K562 (cell line): ENCODE results near the gene PPP1R12C. TPM values are rescaled to one million over a fixed set of nuclear protein-coding genes. Genes with fewer than 3 reads are reported as not detected.

Experiments
- CTCFL ChIP-seq: IDR thresholded peaks from 2 replicates; pipeline ENCODE4 v1.6.1; 2011; ENCODE audit warnings: borderline replicate concordance, low read depth, mild to moderate bottlenecking, moderate library complexity, low read length; ENCODE audit not compliant: insufficient read depth, poor library complexity, severe bottlenecking
- HCFC1 ChIP-seq: IDR thresholded peaks from 2 replicates; pipeline ENCODE4 v1.6.1; 2012; ENCODE audit warnings: low read depth, low read length, improper control_type of control experiment
- HNRNPH1 ChIP-seq: fragments of 200-400 bp; formaldehyde crosslinking; optimal IDR thresholded peaks from 2 replicates; pipeline ENCODE3; 2017; ENCODE audit warnings: low read depth, mild to moderate bottlenecking, low read length, moderate library complexity
- KAT8 ChIP-seq: fragments of 450-650 bp; IDR thresholded peaks from 2 replicates; pipeline ENCODE4 v1.6.1; 2016; ENCODE audit warnings: low read depth, mild to moderate bottlenecking
- LCOR ChIP-seq: sonication (generic); formaldehyde crosslinking; IDR thresholded peaks from 2 replicates; pipeline ENCODE4 v1.8.0; 2022; ENCODE audit warnings: mild to moderate bottlenecking, missing genetic modification reagents
- MAFF ChIP-seq: IDR thresholded peaks from 2 replicates; pipeline ENCODE4 v1.6.1; 2012; ENCODE audit warnings: low read length, improper control_type of control experiment
- MIER1 ChIP-seq: fragments of 450-650 bp; IDR thresholded peaks from 2 replicates; pipeline ENCODE4 v1.6.1; 2016; ENCODE audit warnings: antibody characterized with exemption, mild to moderate bottlenecking, low read depth
- PTRF ChIP-seq: fragments of 450-650 bp; IDR thresholded peaks from 2 replicates; pipeline ENCODE4 v1.6.1; 2016; ENCODE audit warnings: mild to moderate bottlenecking, missing genetic modification characterization, missing compliant biosample characterization
- RCOR1 ChIP-seq, 2 experiments: IDR thresholded peaks; 2 replicates each; pipeline ENCODE4 v1.6.1; 2012; ENCODE audit warnings: low read depth in 2 of 2, low read length in 2 of 2, borderline replicate concordance in 1 of 2, improper control_type of control experiment in 1 of 2
- REST ChIP-seq, 2 experiments: fragments of 450-650 bp; formaldehyde crosslinking in 1 of 2; IDR thresholded peaks; 2 replicates each; pipeline versions ENCODE4 v1.4.0 to v1.6.1; 2014 to 2020; ENCODE audit warnings: mild to moderate bottlenecking in 2 of 2, borderline replicate concordance in 1 of 2, low read depth in 1 of 2
- TCF7L2 ChIP-seq: fragments of 150-350 bp; IDR thresholded peaks from 2 replicates; pipeline ENCODE4 v1.6.1; 2016; ENCODE audit warnings: low read depth, mild to moderate bottlenecking, low read length, moderate library complexity
- ZNF121 ChIP-seq: sonication (generic); formaldehyde crosslinking; conservative IDR thresholded peaks from 2 replicates; pipeline ENCODE4 v1.8.0; 2022; ENCODE audit warnings: missing genetic modification reagents
- ZNF507 ChIP-seq: conservative IDR thresholded peaks from 2 replicates; pipeline ENCODE4 v1.6.1; 2017; ENCODE audit warnings: missing genetic modification characterization, missing compliant biosample characterization
- ZNF695 ChIP-seq: fragments of 450-650 bp; formaldehyde crosslinking; IDR thresholded peaks from 2 replicates; pipeline ENCODE4 v1.4.0; 2020; ENCODE audit warnings: mild to moderate bottlenecking, moderate library complexity
- ZNF707 ChIP-seq: fragments of 250-450 bp; sonication (Bioruptor Pico); conservative IDR thresholded peaks from 2 replicates; pipeline ENCODE4 v1.8.0; 2022; ENCODE audit warnings: inconsistent platforms, mild to moderate bottlenecking, moderate library complexity
- polyA plus RNA-seq, 8 experiments: library from polyadenylated mRNA; depleted of rRNA in 4 of 8; stranded (reverse) in 5 of 8; unstranded in 3 of 8; fragments of >200 nt; fragmentation: Nextera tagmentation in 2 of 8; fragmentation: Illumina TruSeq in 1 of 8; extraction: Ambion mirVana in 2 of 8; extraction: Trizol in 1 of 8; gene quantifications; 2 replicates each; pipeline versions ENCODE4 v1.2.1 to v1.2.3, GENCODE V29; 2011 to 2014; ENCODE audit warnings: inconsistent platforms in 1 of 8, missing spikeins in 1 of 8
- total RNA-seq, 7 experiments: library from RNA; depleted of rRNA in 6 of 7; stranded (reverse); fragments of >200 nt in 6 of 7; fragmentation: Illumina TruSeq in 2 of 7; extraction: Trizol in 2 of 7; gene quantifications; 2 replicates each; pipeline versions ENCODE4 v1.2.1 to v1.2.3, GENCODE V29; 2011 to 2021; ENCODE audit warnings: low replicate concordance in 1 of 7

The PPP1R12C gene
- total and polyA plus RNA-seq, 9 of the 15 experiments (the other 6 are each of a cell fraction or from before 2014, with no cell fraction given), result 1.8 to 136 (median 33.7) TPM

GRCh38 chr19:55117663-55118391, 390 bp upstream of the PPP1R12C start (continued):
- no peak for TF ChIP-seq REST (IDR thresholded peaks at IDR 0.05; ENCODE audit: borderline replicate concordance)
- 0 out of 2 replicates have a peak, but pooled peaks have one; percentile 68 for TF ChIP-seq REST (CRISPR knock-in tag; IDR thresholded peaks at IDR 0.05; ENCODE audit: low read depth)
- no peak for TF ChIP-seq LCOR
- peak; percentile 25; the same call in 1 of the 2 replicates for TF ChIP-seq MIER1
- TF ChIP-seq ZNF507 (tag), result no peak
- TF ChIP-seq HNRNPH1, result no peak
- TF ChIP-seq ZNF707, result 0 out of 2 replicates have a peak, but pooled peaks have one; percentile 9
- TF ChIP-seq ZNF695 (CRISPR knock-in tag), result no peak
- TF ChIP-seq TCF7L2, result peak; percentile 55; the same call in 1 of the 2 replicates
- no peak for TF ChIP-seq CTCFL
- no peak for TF ChIP-seq PTRF (tag)
- no peak for TF ChIP-seq RCOR1 (IDR thresholded peaks at IDR 0.05; ENCODE audit: borderline replicate concordance in 1 of 2, low read depth in 2 of 2, low read length in 2 of 2)
- no peak for TF ChIP-seq ZNF121
- no peak for TF ChIP-seq MAFF
- TF ChIP-seq KAT8, result no peak
- TF ChIP-seq HCFC1, result peak; percentile 97
